ENCODE results near the gene CNTLN.
"Not testable (repeated sequence)": the region's sequence is repeated elsewhere in the genome, so short reads cannot be mapped to it uniquely, and the experiment has no call there.

The CNTLN gene

DNA sequence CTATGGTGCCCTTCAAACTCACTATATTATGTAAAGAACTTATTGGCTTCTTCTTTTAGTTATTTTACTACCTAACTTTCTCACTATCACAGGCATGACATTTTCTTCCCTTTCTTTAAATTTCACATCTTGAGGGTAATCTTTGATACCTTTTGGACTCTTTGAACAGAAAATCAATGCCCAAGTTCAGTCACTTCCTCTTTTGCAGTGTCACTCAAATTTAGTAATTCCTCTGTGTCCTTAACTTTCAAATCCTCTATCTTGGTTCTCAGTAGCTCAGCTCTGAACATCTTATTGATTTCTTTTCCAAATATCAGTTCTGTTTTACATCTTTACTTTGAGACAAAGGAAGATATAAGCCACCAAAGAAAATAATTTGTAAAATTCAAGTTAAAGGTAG is 25.5 kb downstream of the CNTLN start:
- no peaks in the 10 kb centered on the region for H3K4me1 Mint-ChIP-seq
- H3K4me3 Mint-ChIP-seq, result no peak overlapping the region
- peaks cover 2% of the 10 kb centered on the region for H3K36me3 Mint-ChIP-seq
- H3K9me3 Mint-ChIP-seq, result peaks cover 8% of the 10 kb centered on the region
- no peaks in the 10 kb centered on the region for H3K27me3 Mint-ChIP-seq
- no peak overlapping the region for H3K27ac Mint-ChIP-seq

DNA sequence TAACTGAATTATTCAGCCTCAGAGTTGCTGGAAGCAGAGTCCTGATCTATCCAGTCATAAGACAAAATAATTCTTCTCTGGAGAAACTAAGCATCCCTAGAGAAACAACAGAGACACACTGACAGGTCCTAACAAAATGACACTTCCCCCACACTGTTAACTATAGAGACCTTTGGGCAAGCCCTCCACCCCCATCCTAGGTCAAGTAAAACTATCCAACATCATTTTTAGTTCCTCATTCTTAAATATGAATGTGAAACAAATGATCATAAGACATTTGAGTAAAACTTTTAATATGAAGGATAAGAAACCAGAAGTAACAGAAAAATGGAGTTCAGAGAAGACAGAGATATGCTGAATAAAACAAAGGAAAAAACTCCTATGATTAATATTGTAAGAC is 30.9 kb downstream of the CNTLN start:
- Mint-ChIP-seq H3K4me3 (no peak overlapping the region), H3K4me1 (no peaks in the 10 kb centered on the region), H3K27me3 (no peaks in the 10 kb centered on the region), H3K36me3 (no peaks in the 10 kb centered on the region), H3K27ac (no peak overlapping the region), H3K9me3 (no peaks in the 10 kb centered on the region)

DNA sequence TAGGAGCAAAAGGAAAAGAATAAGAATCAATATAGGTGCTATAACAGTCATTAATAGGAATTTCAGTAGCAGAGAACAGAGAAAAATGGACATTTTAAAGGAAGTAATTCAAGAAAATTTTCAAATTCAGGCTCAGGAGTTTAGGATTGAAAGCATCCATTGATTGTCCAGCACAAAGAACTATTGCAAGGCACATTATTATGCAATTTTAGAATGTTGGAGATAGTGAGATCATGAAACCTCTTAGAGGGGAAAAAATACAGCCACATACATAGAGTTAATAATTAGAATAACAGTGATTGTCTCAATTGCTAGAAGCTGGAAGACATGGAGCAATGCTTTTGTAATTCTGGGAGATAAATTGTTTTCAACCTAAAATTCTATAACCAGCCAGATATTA is 31.5 kb downstream of the CNTLN start:
- no peaks in the 10 kb centered on the region for H3K36me3 Mint-ChIP-seq
- no peaks in the 10 kb centered on the region for H3K27me3 Mint-ChIP-seq
- H3K27ac Mint-ChIP-seq, result no peak overlapping the region
- no peaks in the 10 kb centered on the region for H3K9me3 Mint-ChIP-seq
- H3K4me3 Mint-ChIP-seq, result no peak overlapping the region
- no peaks in the 10 kb centered on the region for H3K4me1 Mint-ChIP-seq

DNA sequence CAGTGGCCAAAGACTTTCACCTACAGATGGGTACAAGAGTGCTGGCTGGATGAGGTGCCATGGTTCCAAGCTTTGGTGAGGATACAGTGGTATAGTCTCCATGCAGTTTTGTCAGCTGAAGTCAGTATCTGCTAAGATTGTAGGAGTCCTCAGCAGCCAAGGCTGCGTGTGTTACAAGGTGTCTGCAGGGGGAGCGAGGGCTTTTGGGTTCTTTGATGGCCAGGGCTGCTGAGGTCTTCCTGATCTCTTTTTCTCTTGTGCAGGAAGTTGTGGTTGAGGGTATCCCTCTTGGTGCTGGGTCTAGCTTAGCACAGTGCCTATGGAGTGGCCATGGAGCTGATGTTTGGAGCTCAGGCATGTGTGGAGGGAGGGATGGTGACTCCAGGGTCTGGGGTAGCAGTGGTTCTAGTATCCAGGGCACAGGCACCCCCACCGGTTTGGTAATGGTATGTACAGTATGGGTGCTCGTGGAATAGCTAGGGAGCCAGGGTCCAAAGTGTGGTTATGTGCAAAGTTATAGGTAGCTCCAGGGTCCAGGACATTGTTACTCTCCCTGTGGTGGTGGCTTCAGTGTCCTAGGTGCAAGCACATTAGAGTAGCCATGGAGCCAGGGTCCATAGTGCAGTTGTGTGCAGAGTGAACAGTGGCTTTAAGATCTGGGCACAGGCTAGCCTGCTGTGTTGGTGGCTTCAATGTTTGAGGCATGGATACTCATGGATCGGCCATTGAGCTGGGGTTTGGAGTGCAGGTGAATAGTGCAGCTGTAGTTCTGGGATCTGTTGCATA is 36.7 kb downstream of the CNTLN start:
- H3K4me1 Mint-ChIP-seq, result no peaks in the 10 kb centered on the region
- no peak overlapping the region for H3K27ac Mint-ChIP-seq
- peaks cover 5% of the 10 kb centered on the region for H3K9me3 Mint-ChIP-seq
- no peaks in the 10 kb centered on the region for H3K36me3 Mint-ChIP-seq
- H3K27me3 Mint-ChIP-seq, result no peaks in the 10 kb centered on the region
- no peak overlapping the region for H3K4me3 Mint-ChIP-seq

DNA sequence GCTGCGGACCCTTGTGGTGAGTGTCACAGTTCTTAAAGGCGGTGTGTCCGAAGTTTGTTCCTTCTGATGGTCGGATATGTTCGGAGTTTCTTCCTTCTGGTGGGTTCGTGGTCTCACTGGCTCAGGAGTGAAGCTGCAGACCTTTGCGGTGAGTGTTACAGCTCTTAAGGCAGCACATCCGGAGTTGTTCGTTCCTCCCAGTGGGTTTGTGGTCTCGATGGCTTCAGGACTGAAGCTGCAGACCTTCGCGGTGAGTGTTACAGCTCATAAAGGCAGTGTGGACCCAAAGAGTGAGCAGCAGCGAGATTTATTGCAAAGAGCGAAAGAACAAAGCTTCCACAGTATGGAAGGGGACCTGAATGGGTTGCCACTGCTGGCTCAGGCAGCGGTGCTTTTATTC is 42.7 kb downstream of the CNTLN start:
- not testable (repeated sequence) for H3K36me3 Mint-ChIP-seq, H3K4me1 Mint-ChIP-seq, H3K27ac Mint-ChIP-seq, H3K4me3 Mint-ChIP-seq, H3K9me3 Mint-ChIP-seq, H3K27me3 Mint-ChIP-seq

DNA sequence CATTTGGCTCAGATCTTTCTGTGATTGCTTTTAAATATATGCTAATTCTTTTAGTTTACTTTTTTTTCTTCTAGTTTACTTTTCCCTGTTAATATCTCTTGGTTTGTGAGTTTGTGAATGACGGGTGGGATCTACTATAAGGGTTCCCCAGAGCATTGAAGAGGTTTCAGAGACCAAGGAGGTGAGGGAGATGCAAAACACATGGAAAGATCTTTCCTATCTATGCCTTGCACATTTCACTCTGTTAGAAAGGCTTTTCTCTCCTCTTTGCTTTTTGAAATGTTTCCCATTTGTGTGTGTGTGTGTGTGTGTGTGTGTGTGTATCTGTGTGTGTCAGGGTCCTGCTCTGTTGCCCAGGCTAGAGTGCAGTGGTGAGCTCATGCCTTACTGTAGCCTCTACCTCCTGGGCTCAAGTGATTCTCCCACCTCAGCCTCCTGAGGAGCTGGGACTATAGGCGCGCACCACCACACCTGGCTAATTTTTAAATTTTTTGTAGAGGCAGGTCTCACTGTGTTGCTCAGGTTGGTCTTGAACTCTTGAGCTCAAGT is 50.7 kb downstream of the CNTLN start:
- Mint-ChIP-seq H3K9me3 (peaks cover 19% of the 10 kb centered on the region), H3K36me3 (no peaks in the 10 kb centered on the region), H3K27me3 (no peaks in the 10 kb centered on the region), H3K27ac (no peak overlapping the region), H3K4me3 (no peak overlapping the region), H3K4me1 (no peaks in the 10 kb centered on the region)

DNA sequence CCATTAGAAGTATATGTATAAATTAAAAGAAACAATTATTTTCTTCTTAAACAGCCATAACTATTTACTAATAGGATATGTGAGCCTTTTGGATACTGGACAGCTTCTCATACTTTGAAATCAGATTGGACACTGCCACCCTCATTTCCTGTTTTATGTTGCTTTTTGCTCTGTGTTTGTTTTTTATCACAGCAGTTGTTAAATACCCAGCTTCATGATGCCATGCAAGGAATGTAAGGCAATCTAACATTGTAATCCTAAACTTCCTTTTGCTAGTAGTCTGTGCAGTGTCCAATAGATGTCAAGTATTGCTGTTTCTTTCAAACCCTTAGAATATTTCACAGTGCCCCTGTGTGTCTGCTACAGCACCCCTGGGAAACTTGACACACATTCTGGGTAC is 56.2 kb downstream of the CNTLN start:
- Mint-ChIP-seq H3K4me3 (no peak overlapping the region), H3K27me3 (no peaks in the 10 kb centered on the region), H3K4me1 (no peaks in the 10 kb centered on the region), H3K36me3 (no peaks in the 10 kb centered on the region), H3K27ac (no peak overlapping the region), H3K9me3 (no peaks in the 10 kb centered on the region)

DNA sequence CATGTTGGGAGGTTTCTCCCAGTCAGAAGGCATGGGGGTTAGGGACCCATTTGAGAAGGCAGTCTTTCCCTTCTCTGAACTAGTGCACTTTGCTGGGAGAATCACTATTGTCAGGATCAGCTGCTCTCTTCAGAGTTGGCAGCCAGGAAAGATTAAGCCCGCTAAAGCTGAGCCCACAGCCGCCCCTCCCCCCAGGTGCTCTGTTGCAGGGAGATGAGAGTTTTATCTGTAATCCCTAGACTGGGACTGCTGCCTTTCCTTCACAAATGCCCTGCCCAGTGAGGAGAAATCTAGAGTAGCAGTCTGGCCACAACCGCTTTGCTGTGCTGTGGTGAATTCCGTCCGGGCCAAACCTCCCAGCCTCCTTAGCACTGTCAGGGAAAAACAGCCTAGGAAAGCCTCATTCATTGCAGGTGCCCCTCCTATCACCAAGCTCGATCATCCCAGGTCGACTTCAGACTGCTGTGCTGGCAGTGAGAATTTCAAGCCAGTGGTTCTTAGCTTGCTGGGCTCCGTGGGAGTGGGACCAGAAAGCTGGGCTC is 69.8 kb downstream of the CNTLN start:
- Mint-ChIP-seq H3K27me3 (no peaks in the 10 kb centered on the region), H3K27ac (no peak overlapping the region), H3K4me3 (no peak overlapping the region), H3K36me3 (no peaks in the 10 kb centered on the region), H3K4me1 (no peaks in the 10 kb centered on the region), H3K9me3 (peaks cover 19% of the 10 kb centered on the region)

DNA sequence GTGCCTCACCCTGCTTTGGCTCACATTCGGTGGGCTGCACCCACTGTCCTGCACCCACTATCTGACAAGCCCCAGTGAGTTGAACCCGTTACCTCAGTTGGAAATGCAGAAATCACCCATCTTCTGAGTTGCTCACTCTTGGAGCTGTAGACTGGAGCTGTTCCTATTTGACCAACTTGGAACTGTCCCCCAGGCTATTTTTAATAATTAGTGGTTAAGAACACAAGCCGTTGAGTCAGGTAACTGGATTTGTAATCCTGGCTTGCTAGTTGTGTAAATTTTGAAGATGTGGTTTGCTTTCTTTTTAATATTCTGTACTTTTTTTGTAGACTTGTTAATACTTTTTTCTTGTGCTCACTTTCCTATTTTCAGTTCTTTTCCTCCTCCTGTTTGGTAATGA is 81.2 kb downstream of the CNTLN start:
- Mint-ChIP-seq H3K27me3 (no peaks in the 10 kb centered on the region), H3K4me1 (no peaks in the 10 kb centered on the region), H3K9me3 (peaks cover 13% of the 10 kb centered on the region), H3K36me3 (no peaks in the 10 kb centered on the region), H3K27ac (no peak overlapping the region), H3K4me3 (no peak overlapping the region)

DNA sequence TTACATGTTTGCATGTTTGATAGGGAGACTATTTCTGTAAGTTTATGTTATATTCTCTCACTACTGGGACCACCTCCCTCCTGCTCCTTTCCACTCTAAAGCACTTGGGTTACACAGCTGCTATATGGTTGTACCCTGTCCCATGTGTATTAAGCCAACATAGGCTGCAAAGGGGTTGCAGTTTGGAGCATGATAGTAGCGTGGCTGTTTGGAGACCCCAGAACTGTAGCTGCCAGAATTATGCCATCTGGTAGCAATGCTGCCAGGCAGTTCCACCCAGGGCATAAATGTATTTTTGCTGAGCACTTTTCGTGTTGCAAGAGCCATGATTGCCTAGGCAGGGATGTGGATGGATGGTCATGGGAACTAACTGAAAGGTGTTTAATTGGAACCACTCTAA is 81.8 kb downstream of the CNTLN start:
- Mint-ChIP-seq H3K27me3 (no peaks in the 10 kb centered on the region), H3K27ac (no peak overlapping the region), H3K4me3 (no peak overlapping the region), H3K9me3 (peaks cover 13% of the 10 kb centered on the region), H3K4me1 (no peaks in the 10 kb centered on the region), H3K36me3 (no peaks in the 10 kb centered on the region)

DNA sequence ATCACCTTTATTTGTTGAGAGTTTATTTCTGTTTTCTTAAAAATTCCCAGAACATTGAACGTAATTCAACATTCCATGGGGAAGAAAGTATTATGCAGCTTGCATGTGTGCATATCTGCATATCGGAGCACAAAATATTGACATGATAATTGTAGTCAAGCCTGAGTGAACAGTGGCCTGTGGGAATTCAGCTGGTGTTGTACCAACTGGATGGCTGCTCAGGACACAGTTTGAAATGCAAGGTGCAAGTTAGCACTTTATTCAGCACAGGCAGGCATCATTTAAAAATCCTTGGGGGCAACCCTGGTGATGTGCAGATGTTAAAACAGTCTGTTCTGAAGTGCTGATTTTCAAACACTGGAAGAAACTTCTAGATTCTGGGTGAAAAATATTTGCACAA is 82.4 kb downstream of the CNTLN start:
- Mint-ChIP-seq H3K4me3 (no peak overlapping the region), H3K9me3 (peaks cover 13% of the 10 kb centered on the region), H3K27me3 (no peaks in the 10 kb centered on the region), H3K27ac (no peak overlapping the region), H3K4me1 (no peaks in the 10 kb centered on the region), H3K36me3 (no peaks in the 10 kb centered on the region)

DNA sequence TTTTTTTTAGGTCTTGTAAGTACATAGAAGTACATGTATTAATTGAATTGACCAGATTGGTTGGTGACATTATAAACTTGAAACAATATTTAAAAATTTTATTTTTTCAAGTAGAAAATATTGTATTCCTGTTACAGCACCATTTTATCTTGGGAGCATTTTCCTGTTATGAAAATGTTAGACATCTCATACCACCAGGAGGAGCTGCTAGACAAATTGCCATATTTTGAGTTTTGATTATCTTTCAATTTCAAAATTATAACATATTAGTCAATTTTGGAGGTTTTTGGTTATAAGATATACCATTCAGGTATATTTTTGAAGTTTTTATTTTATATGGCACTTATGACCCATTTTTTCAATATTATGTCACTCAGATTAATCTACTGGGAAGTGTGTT is 84.4 kb downstream of the CNTLN start:
- Mint-ChIP-seq H3K27ac (no peak overlapping the region), H3K9me3 (peaks cover 5% of the 10 kb centered on the region), H3K4me1 (no peaks in the 10 kb centered on the region), H3K36me3 (no peaks in the 10 kb centered on the region), H3K4me3 (no peak overlapping the region), H3K27me3 (no peaks in the 10 kb centered on the region)

DNA sequence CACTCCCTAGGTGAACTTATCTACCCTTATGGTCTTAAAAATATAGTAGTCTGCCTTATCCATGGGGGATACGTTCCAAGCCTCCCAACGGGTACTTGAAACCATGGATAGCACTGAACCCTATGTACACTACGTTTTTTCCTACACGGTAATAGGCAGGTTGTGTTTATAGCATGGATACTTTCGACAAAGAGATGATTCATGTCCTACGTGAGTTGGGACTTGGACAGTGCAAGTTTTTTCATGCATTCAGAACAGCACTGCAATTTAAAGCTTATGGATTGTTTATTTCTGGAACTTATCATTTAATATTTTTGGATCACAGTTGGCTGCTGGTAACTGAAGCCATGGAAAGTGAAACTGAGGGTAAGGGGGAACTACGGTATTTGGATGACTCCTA is 88.1 kb downstream of the CNTLN start:
- H3K4me3 Mint-ChIP-seq, result no peak overlapping the region
- no peaks in the 10 kb centered on the region for H3K27me3 Mint-ChIP-seq
- H3K27ac Mint-ChIP-seq, result no peak overlapping the region
- H3K4me1 Mint-ChIP-seq, result no peaks in the 10 kb centered on the region
- no peaks in the 10 kb centered on the region for H3K9me3 Mint-ChIP-seq
- no peaks in the 10 kb centered on the region for H3K36me3 Mint-ChIP-seq

DNA sequence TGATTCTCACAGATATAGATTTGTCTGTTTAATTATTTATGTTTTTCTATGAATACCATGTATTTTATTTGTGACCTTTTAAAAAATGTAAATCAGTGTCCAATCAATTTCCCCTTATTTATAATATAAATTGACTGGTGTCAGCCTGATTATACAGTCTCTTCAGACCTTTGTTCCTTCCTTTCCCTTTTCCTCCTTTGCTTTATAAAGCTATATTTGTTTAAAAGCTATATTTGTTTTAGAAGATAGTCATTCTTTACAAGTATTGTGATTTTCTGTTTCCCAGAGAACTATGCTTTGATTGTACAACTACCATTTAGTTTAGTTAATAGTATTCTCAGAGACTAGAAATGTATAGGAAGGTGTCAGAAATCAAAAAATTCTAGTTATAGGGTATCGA is 90.6 kb downstream of the CNTLN start:
- Mint-ChIP-seq H3K27ac (no peak overlapping the region), H3K9me3 (peaks cover 6% of the 10 kb centered on the region), H3K27me3 (no peaks in the 10 kb centered on the region), H3K4me3 (no peak overlapping the region), H3K4me1 (no peaks in the 10 kb centered on the region), H3K36me3 (no peaks in the 10 kb centered on the region)

DNA sequence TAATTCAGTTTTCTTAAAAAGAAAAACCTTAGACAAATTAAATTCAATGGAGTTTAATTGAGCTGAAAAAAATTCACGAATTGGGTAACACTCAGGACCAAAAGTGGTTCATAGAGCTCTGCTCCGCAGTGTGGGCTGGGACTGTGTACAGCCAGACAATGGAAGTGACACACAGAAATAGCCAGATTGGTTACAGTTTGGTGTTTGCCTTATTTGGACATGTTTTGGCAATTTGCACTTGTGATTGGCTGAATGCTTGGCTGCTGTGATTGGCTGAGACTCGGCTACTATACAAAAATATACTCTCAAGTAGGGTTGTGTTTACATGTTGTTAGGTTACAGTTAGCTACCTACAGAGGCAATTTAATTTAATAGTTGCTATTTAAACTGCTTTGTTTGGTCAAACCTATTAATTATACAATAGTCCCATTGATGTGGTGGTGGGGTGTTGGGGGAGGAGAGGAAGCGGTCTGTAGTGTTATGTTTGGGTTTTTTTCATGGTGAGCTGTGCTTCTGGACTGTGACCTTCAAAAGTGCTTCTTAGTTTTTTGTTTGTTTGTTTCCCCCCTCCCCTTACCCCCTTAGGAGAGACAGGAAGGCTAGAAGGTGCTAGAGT is 95.2 kb downstream of the CNTLN start:
- Mint-ChIP-seq H3K4me3 (no peak overlapping the region), H3K27me3 (no peaks in the 10 kb centered on the region), H3K27ac (no peak overlapping the region), H3K36me3 (no peaks in the 10 kb centered on the region), H3K4me1 (no peaks in the 10 kb centered on the region), H3K9me3 (peaks cover 6% of the 10 kb centered on the region)

DNA sequence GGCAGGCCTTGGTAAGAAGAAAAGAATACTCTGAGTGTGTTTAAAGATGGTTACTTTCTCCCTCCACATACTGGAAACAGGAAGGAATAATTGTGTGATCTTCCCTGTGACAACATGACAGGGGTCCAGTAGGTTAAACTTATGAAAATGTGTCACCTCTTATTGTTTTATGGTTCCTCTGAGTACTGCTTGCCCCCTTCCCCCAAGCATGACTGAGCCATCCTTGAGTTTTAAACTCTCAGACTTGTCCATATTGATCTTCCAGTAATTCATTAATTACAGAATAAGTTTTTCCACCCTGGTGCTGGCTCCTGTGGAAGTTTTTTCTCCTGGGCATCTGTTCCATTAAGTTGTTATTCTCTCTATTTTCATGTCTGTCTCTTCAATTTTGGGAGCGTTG is 95.8 kb downstream of the CNTLN start:
- H3K36me3 Mint-ChIP-seq, result no peaks in the 10 kb centered on the region
- H3K4me3 Mint-ChIP-seq, result no peak overlapping the region
- peaks cover 6% of the 10 kb centered on the region for H3K9me3 Mint-ChIP-seq
- no peaks in the 10 kb centered on the region for H3K27me3 Mint-ChIP-seq
- H3K4me1 Mint-ChIP-seq, result no peaks in the 10 kb centered on the region
- no peak overlapping the region for H3K27ac Mint-ChIP-seq
